ENCODE results near the gene PRRT3. TPM values are rescaled to one million over a fixed set of nuclear protein-coding genes. Genes with fewer than 3 reads are reported as not detected.

The PRRT3 gene
- total and polyA plus RNA-seq, 9 of the 15 experiments (the other 6 are each of a cell fraction or from before 2014, with no cell fraction given): 0.06 to 1.9 (median 1.2) TPM

- peaks cover 42 to 45% of the 10 kb centered on the region in 2 experiments for H3K4me1 ChIP-seq (replicated peaks in 1 of 2; ENCODE audit: control insufficient read depth in 2 of 2, insufficient read depth in 2 of 2, low read length in 2 of 2)
- intact Hi-C loops (cut with micrococcal nuclease): no loop called here
- no peak for DNase-seq (ENCODE audit: extremely low read depth in 1 of 4, low spot score in 3 of 4)
- peak overlapping the region; percentile 67; the same call in 1 of the 2 replicates for H3K4me2 ChIP-seq (ENCODE audit: insufficient read depth, low read length)
- H3K9me3 ChIP-seq (replicated peaks; ENCODE audit: control insufficient read depth, insufficient read depth, low read depth, low read length): no peaks in the 10 kb centered on the region
- no peaks in the 10 kb centered on the region for H4K20me1 ChIP-seq (replicated peaks; ENCODE audit: control insufficient read depth, insufficient read depth, low read length)
- ChIA-PET CTCF (ENCODE audit: low intra/inter-chr PET ratio) (no interaction called here), POLR2A (interaction anchor here (0.6 to 5.8 kb wide), 5 partner anchors 8 to 23 kb away, joined by 4 to 33 read pairs (median 28); partner anchors contain the start of gene JAGN1)
- no peaks in the 10 kb centered on the region for H3K36me3 ChIP-seq (ENCODE audit: control insufficient read depth, insufficient read depth, low read length)
- peak overlapping the region; percentile 8; the same call in 1 of the 3 replicates for H3K27ac ChIP-seq (ENCODE audit: extremely low read depth, low read depth, low read length)
- H3K79me2 ChIP-seq (ENCODE audit: control insufficient read depth, insufficient read depth, low read length): no peaks in the 10 kb centered on the region
- no peak for TF ChIP-seq RBM39 (optimal IDR thresholded peaks at IDR 0.05; ENCODE audit: low read depth, low read length)
- no peak for TF ChIP-seq POLR3G (IDR thresholded peaks at IDR 0.05; ENCODE audit: extremely low read depth, insufficient read length, insufficient replicate concordance)
- no peak for TF ChIP-seq RFX1 (IDR thresholded peaks at IDR 0.05)
- TF ChIP-seq HDAC2 (IDR thresholded peaks at IDR 0.05): no peak
- TF ChIP-seq SIX5 (IDR thresholded peaks at IDR 0.05; ENCODE audit: borderline replicate concordance in 1 of 2, insufficient read depth in 1 of 2, low read depth in 1 of 2, low read length in 2 of 2): no peak
- no peak for TF ChIP-seq ZNF583 (CRISPR knock-in tag; IDR thresholded peaks at IDR 0.05)
- no peak for TF ChIP-seq FOS (IDR thresholded peaks at IDR 0.05; ENCODE audit: extremely low read depth, insufficient read length)
- no peak for TF ChIP-seq POLR2A (conservative IDR thresholded peaks at IDR 0.05)
- TF ChIP-seq ZNF445 (CRISPR knock-in tag; IDR thresholded peaks at IDR 0.05; ENCODE audit: low read depth): no peak
- no peak for TF ChIP-seq POLR2B (IDR thresholded peaks at IDR 0.05; ENCODE audit: low read depth, partially characterized antibody)
- no peak for TF ChIP-seq E2F4 (CRISPR knock-in tag; IDR thresholded peaks at IDR 0.05; ENCODE audit: low read depth)
- TF ChIP-seq BDP1 (IDR thresholded peaks at IDR 0.05; ENCODE audit: insufficient read depth, insufficient read length): no peak
- 0 out of 2 replicates have a peak, but pooled peaks have one; percentile 41 for TF ChIP-seq FOXP4 (CRISPR knock-in tag; IDR thresholded peaks at IDR 0.05; ENCODE audit: borderline replicate concordance)
- 0 out of 2 replicates have a peak, but pooled peaks have one; percentile 24 for TF ChIP-seq ZBTB17 (CRISPR knock-in tag; IDR thresholded peaks at IDR 0.05)
- TF ChIP-seq STAG1 (CRISPR knock-in tag; IDR thresholded peaks at IDR 0.05; ENCODE audit: borderline replicate concordance): no peak
- no peak for ATAC-seq
- no peaks in the 10 kb centered on the region for H3K27me3 ChIP-seq (ENCODE audit: control insufficient read depth in 2 of 2, insufficient read depth in 2 of 2, low read length in 2 of 2)
- WGBS (ENCODE audit: insufficient coverage, low coverage, missing lambda C conversion rate): 75% methylated on average over 5 of the region's 5 CpGs
- no TSS peak for BruUV-seq (replicated peaks)
- H2AFZ ChIP-seq (ENCODE audit: low read depth, low read length): peak overlapping the region; percentile 97
- no peak overlapping the region for H3K4me3 ChIP-seq
- in situ Hi-C loops (cut with MboI): no loop called here
- H3K9me1 ChIP-seq (ENCODE audit: control insufficient read depth, insufficient read depth, low read length): no peaks in the 10 kb centered on the region
- no peak for FAIRE-seq
- peak overlapping the region; percentile 29 to 31; a peak in 2 of 4 replicates for H3K9ac ChIP-seq (ENCODE audit: insufficient read depth in 1 of 2, low read depth in 2 of 2, low read length in 2 of 2)
Measured at GRCh38 chr3:9901967-9902366, 50.2 kb downstream of the PRRT3 start.

Data from K562 (cell line).